Muscle of back (tissue), 11 donors: ENCODE results near the gene DRGX. TPM values are rescaled to one million over a fixed set of nuclear protein-coding genes. Genes with fewer than 3 reads are reported as not detected.

Experiments
- DNase-seq, 3 donors: peaks; one replicate each; pipeline versions ENCODE4 v3.0.0 to v3.0.0-alpha.2; 2013
- polyA plus RNA-seq, 10 donors: library from polyadenylated mRNA; unstranded; fragments of 120-200 nt; gene quantifications; one replicate each; pipeline ENCODE4 v1.2.1, GENCODE V29; 2013; ENCODE audit not compliant: insufficient read length in 10 of 10

Gene DRGX
- polyA plus RNA-seq, 10 donors, result 0.10 to 0.26 TPM; not detected in 8

DNA sequence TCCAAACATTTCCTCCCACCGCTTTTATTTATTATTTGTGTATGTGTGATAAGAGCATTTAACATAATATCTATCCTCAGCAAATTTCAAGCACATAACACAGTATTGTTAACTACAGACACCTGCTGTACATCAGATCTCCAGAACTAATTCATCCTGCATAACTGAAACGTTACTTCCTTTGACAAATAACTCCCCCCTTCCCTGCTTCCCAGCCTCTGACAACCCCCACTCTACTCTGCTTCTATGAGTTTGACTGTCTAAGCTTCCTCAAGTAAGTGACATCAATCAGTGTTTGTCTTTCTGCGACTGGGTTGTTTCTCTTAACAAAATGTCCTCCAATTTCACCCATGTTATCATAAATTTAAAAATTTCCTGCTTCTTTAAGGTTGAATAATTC lies 74.9 kb downstream of the DRGX start:
- no peak for DNase-seq

DNA sequence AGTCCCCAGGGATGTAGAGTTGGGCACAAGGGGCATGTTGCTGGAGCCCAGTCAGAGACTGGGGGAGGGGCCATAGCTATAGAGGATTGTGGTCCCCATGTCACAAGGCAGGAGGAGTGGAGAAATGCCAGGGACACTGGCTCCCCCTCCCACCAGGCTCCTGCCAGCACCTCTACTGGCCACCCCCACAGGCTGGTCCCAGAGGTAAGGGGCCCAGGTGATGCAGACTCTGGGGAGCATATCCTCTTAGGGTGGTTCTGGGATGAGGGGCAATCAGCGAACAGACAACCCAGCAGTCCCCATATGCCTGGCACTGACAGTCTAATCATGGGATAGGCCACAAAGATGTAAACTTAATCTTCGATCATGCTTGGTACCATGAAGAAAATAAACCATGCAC lies 75.7 kb downstream of the DRGX start:
- DNase-seq, result no peak

DNA sequence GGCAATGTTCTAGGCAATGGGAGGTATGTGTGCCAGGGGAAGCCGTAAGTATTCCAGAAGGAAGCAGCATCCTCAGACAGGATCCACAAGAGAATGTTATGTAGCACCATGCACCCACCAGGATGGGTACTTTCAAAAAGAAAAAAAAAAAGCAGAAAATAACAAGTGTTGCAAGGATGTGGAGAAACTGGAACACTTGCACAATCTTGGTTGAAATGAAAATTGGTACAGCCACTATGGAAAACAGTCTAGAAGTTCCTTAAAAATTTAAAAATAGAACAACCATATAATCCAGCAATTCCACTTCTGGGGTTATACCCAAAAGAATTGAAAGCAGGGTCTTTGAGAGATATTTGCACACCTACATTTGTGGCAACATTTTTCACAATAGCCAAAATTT lies 76.7 kb downstream of the DRGX start:
- DNase-seq, result no peak

DNA sequence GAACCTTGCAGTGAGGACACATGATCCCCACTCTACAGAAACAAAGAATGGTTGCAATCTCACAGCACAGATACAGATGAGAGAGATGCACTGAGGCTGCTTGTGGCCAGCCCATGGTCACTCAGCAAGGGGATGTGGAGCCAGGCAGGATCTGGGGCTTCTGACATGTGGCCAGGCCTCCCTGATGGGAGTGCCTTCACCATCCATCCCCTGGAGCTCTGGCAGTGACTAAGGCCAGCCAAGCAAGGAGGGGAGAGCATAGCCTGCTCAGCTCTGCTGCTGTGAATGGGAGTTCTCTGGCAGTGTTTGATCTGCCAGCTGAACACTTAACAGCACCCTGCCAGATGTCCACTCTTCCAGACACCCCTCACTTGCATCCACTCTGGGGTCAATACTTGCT lies 77.1 kb downstream of the DRGX start:
- no peak for DNase-seq

DNA sequence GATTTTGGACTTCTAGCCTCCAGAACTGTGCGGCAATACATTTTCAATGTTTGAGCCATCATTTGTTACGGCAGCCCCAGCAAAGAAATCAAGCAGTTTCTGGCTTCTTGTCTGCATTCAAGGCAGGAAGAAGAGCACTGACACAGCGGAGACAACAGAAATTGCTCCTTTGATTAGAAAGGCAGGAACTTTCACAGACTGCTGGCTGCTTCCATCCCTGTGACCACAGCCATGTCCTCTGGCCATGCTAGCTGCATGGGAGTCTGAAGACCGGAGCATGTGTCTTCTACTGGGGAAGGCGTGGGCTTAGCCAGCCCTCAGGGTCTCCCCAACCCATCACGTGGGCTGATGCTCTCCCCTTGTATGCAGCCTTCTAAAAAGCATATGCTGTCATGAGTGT lies 77.9 kb downstream of the DRGX start:
- DNase-seq, result no peak

DNA sequence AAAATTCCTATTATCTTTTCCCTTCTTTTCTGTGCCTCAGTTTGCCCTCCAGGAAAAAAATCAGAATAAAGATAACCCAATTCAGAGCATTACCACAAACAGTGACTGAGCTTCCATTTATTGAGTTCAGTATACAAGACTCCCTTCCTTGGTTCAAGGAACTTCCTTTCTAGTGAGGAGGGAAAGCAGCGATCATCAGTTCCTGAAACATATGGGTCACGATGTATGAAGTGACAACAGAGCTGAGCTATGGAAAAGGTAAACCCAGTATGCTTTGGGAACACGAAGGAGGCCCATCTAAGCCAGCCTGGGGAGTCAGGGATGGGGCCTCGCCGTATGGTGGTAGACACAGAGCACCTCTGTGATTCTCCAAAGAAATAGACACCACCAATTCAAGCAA lies 81.1 kb downstream of the DRGX start:
- DNase-seq, result no peak

Other genes with a start within 250 kb of the DRGX start
- gene TMEM273, start 207.7 kb downstream of the DRGX start, polyA plus RNA-seq, result 1 to 10 TPM; 4.2 to 8.8 (median 6.2) TPM
- 10 to 100 TPM; 12.0 to 40.0 (median 28.3) TPM for gene C10orf71, start 96.9 kb downstream of the DRGX start, polyA plus RNA-seq
- gene ERCC6, start 143.0 kb upstream of the DRGX start, polyA plus RNA-seq, result 10 to 100 TPM in 5 of 10 donors, 1 to 10 TPM in 5; 7.7 to 14.3 (median 10.0) TPM
- gene SLC18A3, start 214.2 kb upstream of the DRGX start, polyA plus RNA-seq, result not detected
- not detected for gene CHAT, start 217.9 kb upstream of the DRGX start, polyA plus RNA-seq